CD4-positive, alpha-beta T cell (primary cell): Measurements from ENCODE around the gene SPOCK1. TPM values are rescaled to one million over a fixed set of nuclear protein-coding genes. Genes with fewer than 3 reads are reported as not detected.

Source experiments
- ATAC-seq: fragments of 200-7000 bp; cut with Tn5 transposase; one replicate; pipeline ENCODE4 v1.10.0; 2022; ENCODE audit warnings: mild to moderate bottlenecking; ENCODE audit not compliant: poor library complexity
- CTCF ChIA-PET: fragments of 350-600 bp; sonication (Branson Sonifier 250); formaldehyde crosslinking; loops from one replicate; lab custom pipeline; 2021; ENCODE audit warnings: antibody characterized with exemption, inconsistent platforms; lab: Charles Lee
- POLR2A ChIA-PET: fragments of 350-600 bp; sonication (Branson Sonifier 250); formaldehyde crosslinking; loops from one replicate; lab custom pipeline; 2021; ENCODE audit warnings: antibody characterized with exemption, inconsistent platforms; lab: Charles Lee
- DNase-seq, 14 experiments: peaks; one replicate each; pipeline ENCODE4 v3.0.0-alpha.2; 2013 to 2020; ENCODE audit warnings: mixed read lengths in 2 of 14
- H3K27ac ChIP-seq, 2 donors: one replicate each; pipeline versions ENCODE4 v1.5.1 to v1.7.0; 2013; ENCODE audit warnings: low read length in 2 of 2, low read depth in 1 of 2, mild to moderate bottlenecking in 1 of 2
- H3K27me3 ChIP-seq, 2 experiments: 1 replicate in 1 of 2; 2 replicates in 1 of 2; pipeline versions ENCODE4 v1.6.1 to v1.7.0; 2013; ENCODE audit warnings: low read length in 2 of 2, control low read depth in 1 of 2, mild to moderate bottlenecking in 1 of 2, moderate library complexity in 1 of 2; ENCODE audit not compliant: insufficient read depth in 2 of 2, control insufficient read depth in 1 of 2
- H3K36me3 ChIP-seq: one replicate; pipeline ENCODE4 v1.6.1; 2013; ENCODE audit warnings: low read length, control low read depth; ENCODE audit not compliant: insufficient read depth
- H3K4me1 ChIP-seq: one replicate; pipeline ENCODE4 v1.6.1; 2013; ENCODE audit warnings: low read length, control low read depth; ENCODE audit not compliant: insufficient read depth
- H3K4me3 ChIP-seq: one replicate; pipeline ENCODE4 v1.5.1; 2013; ENCODE audit warnings: mild to moderate bottlenecking, low read length, moderate library complexity
- H3K9me3 ChIP-seq, 2 experiments: 1 replicate in 1 of 2; 2 replicates in 1 of 2; pipeline versions ENCODE4 v1.6.1 to v1.7.0; 2013; ENCODE audit warnings: low read length in 2 of 2, mild to moderate bottlenecking in 2 of 2, control low read depth in 1 of 2, moderate library complexity in 1 of 2; ENCODE audit not compliant: control insufficient read depth in 1 of 2, insufficient read depth in 1 of 2
- H3K27ac Mint-ChIP-seq: one replicate; pipeline ENCODE4 v1.8.0; 2020; ENCODE audit warnings: mixed read lengths
- H3K27me3 Mint-ChIP-seq: one replicate; pipeline ENCODE4 v1.8.0; 2021; ENCODE audit warnings: mixed read lengths
- H3K36me3 Mint-ChIP-seq: one replicate; pipeline ENCODE4 v1.8.0; 2021; ENCODE audit warnings: low read depth, mixed read lengths
- H3K4me1 Mint-ChIP-seq: one replicate; pipeline ENCODE4 v1.8.0; 2021; ENCODE audit warnings: low read depth, mixed read lengths
- H3K4me3 Mint-ChIP-seq: one replicate; pipeline ENCODE4 v1.8.0; 2020; ENCODE audit warnings: mild to moderate bottlenecking, mixed read lengths
- H3K9me3 Mint-ChIP-seq: one replicate; pipeline ENCODE4 v1.8.0; 2020; ENCODE audit warnings: mixed read lengths
- CTCF ChIP-seq: fragments of 200-600 bp; IDR thresholded peaks from one replicate; pipeline ENCODE4 v1.8.0; 2022; ENCODE audit warnings: antibody characterized with exemption, mild to moderate bottlenecking
- intact Hi-C, 2 experiments: fragments of 100-400 bp; cut with DNase I in 1 of 2; cut with micrococcal nuclease in 1 of 2; formaldehyde crosslinking; loops; one replicate each; pipeline versions ENCODE4 v1.15.1 to v1.9.0; 2023 to 2025; cut with DNase I, micrococcal nuclease
- total RNA-seq, 174 experiments: library from RNA in 2 of 174; stranded (reverse) in 2 of 174; gene quantifications; one replicate each; pipeline ENCODE4 v1.2.3 and lab custom pipeline; 2021 to 2026

SPOCK1 gene
- total RNA-seq, 2 experiments from 2014 or later, result not detected

DNA sequence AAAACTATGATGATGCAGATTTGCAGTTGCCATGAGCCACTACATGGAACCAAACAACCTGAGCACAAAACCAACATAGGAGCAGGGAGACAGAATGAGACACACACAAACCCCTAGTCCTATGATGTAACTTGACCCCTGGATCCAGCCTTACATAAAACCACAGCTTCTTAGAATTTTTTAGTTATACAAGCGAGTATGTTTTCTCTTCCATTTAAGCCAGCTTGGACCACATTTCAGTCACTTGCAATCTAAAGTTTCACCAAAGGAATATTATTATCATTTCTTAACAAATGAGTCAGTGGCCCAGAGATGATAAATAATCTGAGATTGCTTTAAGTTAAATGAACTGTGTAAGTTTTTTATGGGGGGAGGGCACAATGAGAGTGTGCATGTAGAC is 6.8 kb downstream of the SPOCK1 start:
- intact Hi-C loops, result loop anchor here in 1 of 2 experiments (10.0 kb wide), 1 partner anchor 168 kb away; no protein-coding TSS in a partner anchor
- no peak overlapping the region for H3K27ac ChIP-seq
- no peaks in the 10 kb centered on the region for H3K4me1 Mint-ChIP-seq
- H3K27me3 Mint-ChIP-seq, result peaks cover 43% of the 10 kb centered on the region
- ChIA-PET POLR2A (no interaction called here), CTCF (no interaction called here)
- no peaks in the 10 kb centered on the region for H3K36me3 Mint-ChIP-seq
- no peak for TF ChIP-seq CTCF
- no peak overlapping the region for H3K27ac Mint-ChIP-seq
- ATAC-seq (no peak), DNase-seq (no peak)
- no peaks in the 10 kb centered on the region for H3K4me1 ChIP-seq
- H3K4me3 ChIP-seq, result no peak overlapping the region
- no peaks in the 10 kb centered on the region for H3K9me3 ChIP-seq
- no peaks in the 10 kb centered on the region for H3K9me3 Mint-ChIP-seq
- H3K4me3 Mint-ChIP-seq, result no peak overlapping the region
- H3K27me3 ChIP-seq, result peaks cover 2 to 15% of the 10 kb centered on the region in 2 experiments
- no peaks in the 10 kb centered on the region for H3K36me3 ChIP-seq

GRCh38 chr5:137491121-137491520 is 8.0 kb downstream of the SPOCK1 start:
- CTCF ChIA-PET, result no interaction called here
- no peak for TF ChIP-seq CTCF
- intact Hi-C loops, result loop anchor here in 1 of 2 experiments (10.0 kb wide), 1 partner anchor 166 kb away; no protein-coding TSS in a partner anchor

DNA sequence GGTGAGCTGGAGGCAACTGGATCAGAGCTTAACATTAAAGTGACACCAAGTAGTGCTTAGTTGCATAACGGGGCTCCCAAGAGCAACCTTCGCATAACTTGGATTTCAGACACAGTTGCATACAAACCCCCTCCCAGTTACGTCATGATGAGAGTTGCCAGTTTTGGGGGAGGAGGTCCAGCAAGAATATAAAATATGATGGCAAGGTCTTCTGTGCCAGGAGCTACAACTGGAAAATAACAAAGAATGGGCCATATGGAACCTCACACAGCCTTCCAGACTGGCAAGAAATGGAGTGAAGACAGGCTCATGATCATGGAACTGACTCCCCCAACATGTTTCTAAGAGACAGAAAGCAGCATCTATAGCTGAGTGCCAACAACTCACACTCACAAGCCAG is 8.5 kb downstream of the SPOCK1 start:
- ChIA-PET POLR2A (no interaction called here), CTCF (no interaction called here)
- DNase-seq (no peak), ATAC-seq (no peak)
- Histone ChIP-seq H3K4me3 (no peak overlapping the region), H3K4me1 (no peaks in the 10 kb centered on the region), H3K27me3 (peaks cover 0 to 2% of the 10 kb centered on the region in 2 experiments), H3K36me3 (no peaks in the 10 kb centered on the region), H3K9me3 (no peaks in the 10 kb centered on the region), H3K27ac (no peak overlapping the region)
- no peaks in the 10 kb centered on the region for H3K36me3 Mint-ChIP-seq
- H3K4me3 Mint-ChIP-seq, result no peak overlapping the region
- TF ChIP-seq CTCF, result no peak
- no peak overlapping the region for H3K27ac Mint-ChIP-seq
- intact Hi-C loops, result loop anchor here in 1 of 2 experiments (10.0 kb wide), 1 partner anchor 166 kb away; no protein-coding TSS in a partner anchor
- no peaks in the 10 kb centered on the region for H3K4me1 Mint-ChIP-seq
- H3K9me3 Mint-ChIP-seq, result no peaks in the 10 kb centered on the region
- H3K27me3 Mint-ChIP-seq, result peaks cover 29% of the 10 kb centered on the region

More at GRCh38 chr5:137491121-137491520, 8.0 kb downstream of the SPOCK1 start:
- Mint-ChIP-seq H3K27me3 (peaks cover 31% of the 10 kb centered on the region), H3K36me3 (no peaks in the 10 kb centered on the region), H3K4me1 (no peaks in the 10 kb centered on the region), H3K9me3 (no peaks in the 10 kb centered on the region), H3K27ac (no peak overlapping the region), H3K4me3 (no peak overlapping the region)
- Histone ChIP-seq H3K36me3 (no peaks in the 10 kb centered on the region), H3K4me3 (no peak overlapping the region), H3K27me3 (peaks cover 0 to 6% of the 10 kb centered on the region in 2 experiments), H3K27ac (no peak overlapping the region), H3K4me1 (no peaks in the 10 kb centered on the region), H3K9me3 (no peaks in the 10 kb centered on the region)
- DNase-seq (no peak), ATAC-seq (no peak)
- POLR2A ChIA-PET, result no interaction called here
